ENCODE measurements around the gene ANKRD12.

DNA sequence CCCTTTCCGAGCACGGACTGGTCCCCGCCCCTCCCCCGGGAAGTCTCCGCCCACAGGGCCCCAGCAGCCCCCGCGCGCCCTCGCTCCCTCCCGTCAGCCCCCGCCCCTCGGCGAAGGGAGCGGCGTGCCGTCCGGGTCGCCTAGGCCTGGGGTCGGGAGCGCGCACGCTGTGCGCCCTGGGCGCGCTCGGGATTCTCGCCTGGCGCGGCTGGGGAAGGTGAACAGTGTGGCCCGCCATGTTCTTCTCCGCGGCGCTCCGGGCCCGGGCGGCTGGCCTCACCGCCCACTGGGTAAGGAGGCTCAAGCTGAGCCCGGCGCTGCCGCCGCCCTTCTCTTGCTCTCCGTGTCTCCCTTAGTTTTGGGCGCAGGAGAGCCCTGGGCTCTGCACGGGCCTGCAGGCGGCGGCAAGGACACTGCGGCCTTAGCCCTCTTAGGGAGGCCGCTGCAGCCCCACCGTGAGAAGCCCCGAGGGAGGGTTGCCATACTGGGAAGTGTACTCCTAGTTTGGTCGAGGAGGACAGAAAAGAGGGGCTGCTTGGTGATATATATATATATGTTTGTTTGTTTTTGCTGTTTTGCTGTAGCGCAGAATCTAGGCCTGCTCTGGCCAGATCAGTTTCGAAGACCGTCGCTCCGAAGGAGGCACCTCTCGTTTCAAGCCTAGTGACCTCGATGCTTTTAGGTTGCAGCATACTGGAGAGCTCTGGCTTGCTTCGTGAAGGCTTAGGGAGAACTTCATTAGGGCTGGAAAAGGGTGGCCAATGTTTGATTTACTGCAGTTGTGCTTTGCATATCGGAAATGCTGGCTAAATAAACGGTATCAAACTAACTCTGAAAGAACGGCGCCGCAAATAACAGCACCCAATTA is 33.8 kb upstream of the ANKRD12 start, which contains the start of gene NDUFV2:
- no peak for TF ChIP-seq EZH2 (IDR thresholded peaks at IDR 0.05; ENCODE audit: borderline replicate concordance, insufficient read depth, low read depth, low read length, poor library complexity, severe bottlenecking)
- TF ChIP-seq, protein P1, sequence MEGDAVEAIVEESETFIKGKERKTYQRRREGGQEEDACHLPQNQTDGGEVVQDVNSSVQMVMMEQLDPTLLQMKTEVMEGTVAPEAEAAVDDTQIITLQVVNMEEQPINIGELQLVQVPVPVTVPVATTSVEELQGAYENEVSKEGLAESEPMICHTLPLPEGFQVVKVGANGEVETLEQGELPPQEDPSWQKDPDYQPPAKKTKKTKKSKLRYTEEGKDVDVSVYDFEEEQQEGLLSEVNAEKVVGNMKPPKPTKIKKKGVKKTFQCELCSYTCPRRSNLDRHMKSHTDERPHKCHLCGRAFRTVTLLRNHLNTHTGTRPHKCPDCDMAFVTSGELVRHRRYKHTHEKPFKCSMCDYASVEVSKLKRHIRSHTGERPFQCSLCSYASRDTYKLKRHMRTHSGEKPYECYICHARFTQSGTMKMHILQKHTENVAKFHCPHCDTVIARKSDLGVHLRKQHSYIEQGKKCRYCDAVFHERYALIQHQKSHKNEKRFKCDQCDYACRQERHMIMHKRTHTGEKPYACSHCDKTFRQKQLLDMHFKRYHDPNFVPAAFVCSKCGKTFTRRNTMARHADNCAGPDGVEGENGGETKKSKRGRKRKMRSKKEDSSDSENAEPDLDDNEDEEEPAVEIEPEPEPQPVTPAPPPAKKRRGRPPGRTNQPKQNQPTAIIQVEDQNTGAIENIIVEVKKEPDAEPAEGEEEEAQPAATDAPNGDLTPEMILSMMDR (IDR thresholded peaks at IDR 0.05), result no peak

Measured in B cell (primary cell).